ENCODE data around the gene RPS24. TPM values are rescaled to one million over a fixed set of nuclear protein-coding genes. Genes with fewer than 3 reads are reported as not detected.

Gene RPS24
- total and polyA plus RNA-seq, 9 of the 15 experiments (the other 6 are each of a cell fraction or from before 2014, with no cell fraction given): 1,947 to 7,307 (median 5,944) TPM

DNA sequence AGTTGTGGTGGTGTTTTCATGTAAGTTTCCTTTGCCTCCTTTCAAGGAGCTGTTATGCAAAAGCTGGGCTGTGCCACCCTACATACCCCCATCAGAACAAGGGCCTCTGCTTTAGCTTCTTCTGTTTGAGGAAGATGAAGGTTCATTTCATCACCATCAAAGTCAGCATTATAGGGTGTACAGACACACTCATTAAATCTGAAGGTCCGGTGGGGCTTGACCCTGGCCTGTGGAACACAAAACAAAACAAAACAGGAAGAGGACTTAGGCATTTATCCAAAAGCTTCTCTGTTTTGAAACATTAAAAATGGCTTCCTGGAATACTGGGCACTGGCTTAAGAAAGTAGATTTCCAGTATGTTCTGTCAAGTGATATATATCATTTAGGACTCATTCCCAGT lies 20.1 kb upstream of the RPS24 start:
- no peak for FAIRE-seq
- H3K27ac ChIP-seq (ENCODE audit: extremely low read depth, low read depth, low read length): no peak overlapping the region
- H3K4me2 ChIP-seq (ENCODE audit: insufficient read depth, low read length): no peak overlapping the region
- H3K9me3 ChIP-seq (replicated peaks; ENCODE audit: control insufficient read depth, insufficient read depth, low read depth, low read length): no peaks in the 10 kb centered on the region
- intact Hi-C loops (cut with micrococcal nuclease): no loop called here
- no peak for ATAC-seq
- no peaks in the 10 kb centered on the region for H3K4me1 ChIP-seq (replicated peaks in 1 of 2; ENCODE audit: control insufficient read depth in 2 of 2, insufficient read depth in 2 of 2, low read length in 2 of 2)
- no peaks in the 10 kb centered on the region for H3K27me3 ChIP-seq (ENCODE audit: control insufficient read depth in 2 of 2, insufficient read depth in 2 of 2, low read length in 2 of 2)
- H4K20me1 ChIP-seq (replicated peaks; ENCODE audit: control insufficient read depth, insufficient read depth, low read length): no peaks in the 10 kb centered on the region
- 100% methylated on average over 1 of the region's 1 CpG for WGBS (ENCODE audit: insufficient coverage, low coverage, missing lambda C conversion rate)
- ChIA-PET POLR2A (no interaction called here), CTCF (ENCODE audit: low intra/inter-chr PET ratio) (no interaction called here)
- no peaks in the 10 kb centered on the region for H3K79me2 ChIP-seq (ENCODE audit: control insufficient read depth, insufficient read depth, low read length)
- H3K9ac ChIP-seq (ENCODE audit: insufficient read depth in 1 of 2, low read depth in 2 of 2, low read length in 2 of 2): no peak overlapping the region
- DNase-seq (ENCODE audit: extremely low read depth in 1 of 4, low spot score in 3 of 4): no peak
- BruUV-seq (replicated peaks): no TSS peak
- H2AFZ ChIP-seq (ENCODE audit: low read depth, low read length): no peak overlapping the region
- no peak overlapping the region for H3K4me3 ChIP-seq
- in situ Hi-C loops (cut with MboI): no loop called here
- peaks cover 97% of the 10 kb centered on the region for H3K36me3 ChIP-seq (ENCODE audit: control insufficient read depth, insufficient read depth, low read length)
- no peaks in the 10 kb centered on the region for H3K9me1 ChIP-seq (ENCODE audit: control insufficient read depth, insufficient read depth, low read length)
- TF ChIP-seq ZFPM2 (CRISPR knock-in tag; IDR thresholded peaks at IDR 0.05): no peak
- TF ChIP-seq RREB1 (CRISPR knock-in tag; IDR thresholded peaks at IDR 0.05): no peak
- no peak for TF ChIP-seq POLR2G (IDR thresholded peaks at IDR 0.05; ENCODE audit: low read depth, low read length)
- TF ChIP-seq ZNF12 (CRISPR knock-in tag; IDR thresholded peaks at IDR 0.05): no peak
- TF ChIP-seq CBFA2T2 (conservative IDR thresholded peaks at IDR 0.05): no peak
- no peak for TF ChIP-seq SREBF2 (CRISPR knock-in tag; IDR thresholded peaks at IDR 0.05)
- no peak for TF ChIP-seq CREB5 (CRISPR knock-in tag; IDR thresholded peaks at IDR 0.05)
- TF ChIP-seq ZNF512 (tag; IDR thresholded peaks at IDR 0.05): no peak
- no peak for TF ChIP-seq SFPQ (IDR thresholded peaks at IDR 0.05; ENCODE audit: low read depth, low read length)
- no peak for TF ChIP-seq NEUROD1 (IDR thresholded peaks at IDR 0.05; ENCODE audit: borderline replicate concordance, low read depth, low read length, partially characterized antibody)
- TF ChIP-seq ZNF695 (CRISPR knock-in tag; IDR thresholded peaks at IDR 0.05): no peak
- no peak for TF ChIP-seq FUS (optimal IDR thresholded peaks at IDR 0.05; ENCODE audit: low read depth, low read length)
- TF ChIP-seq PYGO2 (tag; IDR thresholded peaks at IDR 0.05): no peak

Measured in K562 (cell line).